Daoy (cell line): ENCODE data around the gene KIF3A. TPM values are rescaled to one million over a fixed set of nuclear protein-coding genes. Genes with fewer than 3 reads are reported as not detected.

Source experiments
- DNase-seq: peaks from one replicate; pipeline ENCODE4 v3.0.0-alpha.2; 2015; ENCODE audit warnings: low read depth
- total RNA-seq: library from RNA; depleted of rRNA; stranded (reverse); fragments of >200 nt; shearing (Covaris generic); gene quantifications from 2 replicates; pipeline ENCODE4 v1.2.3, GENCODE V29; 2014; rRNA removed

KIF3A gene
- total RNA-seq = 10.1 and 19.3 TPM in 2 replicates

DNA sequence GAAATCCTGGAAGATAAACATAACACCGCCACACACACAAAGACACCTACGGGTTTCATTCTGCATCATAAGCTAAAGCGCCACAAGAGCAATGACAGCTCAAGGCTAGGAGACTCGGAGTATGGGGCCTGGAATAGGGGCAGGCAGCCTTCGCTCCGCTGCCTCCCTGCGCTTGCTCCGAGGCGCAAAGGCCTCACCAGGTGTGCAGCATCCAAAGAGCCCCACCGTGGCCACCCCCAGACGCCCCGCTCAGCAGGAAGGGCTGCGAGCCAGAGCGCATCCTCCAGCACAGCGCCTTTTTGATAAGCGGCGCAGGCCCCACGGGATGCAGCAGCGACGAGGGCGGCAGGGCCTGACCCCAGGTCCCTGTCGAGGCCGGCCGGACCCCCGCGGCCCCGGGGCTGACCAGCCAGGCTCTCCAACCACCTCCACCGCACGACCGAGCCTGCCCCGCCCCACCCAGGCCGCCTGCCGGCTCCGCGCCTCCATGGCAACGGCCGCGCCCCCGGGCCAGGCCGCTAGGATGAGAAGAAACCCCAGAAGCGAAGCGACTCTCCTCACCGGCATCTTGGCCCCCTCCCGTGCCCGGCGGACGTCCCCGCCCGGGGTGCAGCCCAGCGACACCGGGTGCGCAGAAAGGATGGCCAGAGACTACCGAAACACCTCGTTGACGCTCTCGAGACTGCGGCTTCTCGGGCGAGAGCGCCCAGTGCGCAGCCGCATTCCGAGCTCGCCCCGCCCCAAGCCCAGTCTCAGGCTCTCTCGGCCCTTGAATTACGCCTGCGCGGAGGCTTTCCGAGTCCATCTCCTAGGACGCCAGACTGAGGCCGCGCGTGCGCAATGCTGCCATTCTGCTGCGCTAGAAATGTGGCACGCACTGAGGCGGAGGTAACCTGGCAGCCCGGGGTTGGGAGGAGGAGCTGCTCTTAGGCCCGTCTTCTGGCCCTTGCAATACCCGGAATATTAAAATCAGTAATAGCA, at the start of gene KIF3A:
KIF3A (minus strand) TSS at position 694 of the 981 bp plus-strand sequence; CDS start at position 567, 127 bp downstream.
- peak; percentile 99 for DNase-seq

GRCh38 chr5:132787076-132787475, 49.7 kb upstream of the KIF3A start:
- DNase-seq = no peak

GRCh38 chr5:132785864-132786263, 48.5 kb upstream of the KIF3A start:
- no peak for DNase-seq

GRCh38 chr5:132785365-132785764, 48.0 kb upstream of the KIF3A start:
- no peak for DNase-seq

GRCh38 chr5:132782101-132782500, 44.8 kb upstream of the KIF3A start:
- DNase-seq = peak; percentile 68

GRCh38 chr5:132781029-132781428, 43.7 kb upstream of the KIF3A start:
- DNase-seq = no peak

DNA sequence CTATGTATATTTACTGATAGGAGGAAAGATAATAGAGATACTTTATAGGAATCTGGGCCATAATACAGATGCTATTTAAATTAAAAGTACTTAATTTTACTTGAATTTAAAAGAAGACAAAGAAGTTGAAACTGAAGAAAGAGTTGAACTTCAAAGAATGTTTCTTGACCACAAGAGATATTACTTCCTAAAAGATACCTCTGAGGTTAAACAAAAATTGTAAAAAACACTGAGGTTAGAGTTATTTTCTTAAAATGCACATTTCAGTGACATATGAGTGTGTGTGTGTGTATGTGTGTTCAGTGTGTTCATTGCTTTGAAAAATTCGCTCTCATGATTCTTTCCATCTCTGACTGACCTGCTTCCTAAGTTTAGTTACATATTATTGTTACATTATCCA, 43.2 kb upstream of the KIF3A start:
- no peak for DNase-seq

DNA sequence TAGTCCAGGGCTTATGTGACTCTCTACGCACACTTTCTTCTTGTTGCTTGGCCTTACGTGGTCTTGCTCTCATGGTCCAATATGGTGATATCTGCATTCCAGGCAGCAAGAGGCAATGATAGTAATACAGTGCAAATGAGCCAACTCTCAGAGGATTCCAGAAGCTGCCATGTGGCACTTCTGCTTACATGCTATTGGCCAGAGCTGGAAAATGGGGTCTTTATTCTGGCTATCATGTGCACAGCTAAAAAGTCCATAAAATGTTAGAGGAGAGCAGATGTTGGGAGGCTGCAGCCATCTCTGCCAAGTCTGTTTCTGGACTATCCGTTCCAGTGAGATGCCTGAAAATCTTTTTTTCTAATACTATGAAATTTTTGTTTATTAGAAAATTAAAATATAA, 42.6 kb upstream of the KIF3A start:
- no peak for DNase-seq

GRCh38 chr5:132778856-132779255, 41.5 kb upstream of the KIF3A start:
- no peak for DNase-seq

DNA sequence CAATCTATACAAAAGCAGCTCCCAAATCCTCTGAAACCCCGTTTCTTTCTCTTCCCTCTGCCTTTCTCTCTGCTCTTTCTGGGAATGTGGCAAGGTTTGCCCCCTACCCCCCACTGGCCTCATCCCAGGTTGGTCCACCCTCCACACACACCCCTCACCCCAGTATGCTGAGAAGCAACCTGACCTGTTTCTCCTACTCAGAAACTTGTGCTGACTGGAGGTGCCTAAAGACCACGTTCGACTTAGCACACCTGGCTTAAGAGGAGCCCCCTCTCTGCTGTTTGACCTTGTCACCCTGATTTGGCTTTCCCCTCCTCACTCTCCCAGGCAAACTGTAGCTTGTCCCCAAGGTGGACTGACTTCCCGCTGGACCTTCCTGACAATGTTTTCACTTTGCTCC, 40.8 kb upstream of the KIF3A start:
- no peak for DNase-seq

DNA sequence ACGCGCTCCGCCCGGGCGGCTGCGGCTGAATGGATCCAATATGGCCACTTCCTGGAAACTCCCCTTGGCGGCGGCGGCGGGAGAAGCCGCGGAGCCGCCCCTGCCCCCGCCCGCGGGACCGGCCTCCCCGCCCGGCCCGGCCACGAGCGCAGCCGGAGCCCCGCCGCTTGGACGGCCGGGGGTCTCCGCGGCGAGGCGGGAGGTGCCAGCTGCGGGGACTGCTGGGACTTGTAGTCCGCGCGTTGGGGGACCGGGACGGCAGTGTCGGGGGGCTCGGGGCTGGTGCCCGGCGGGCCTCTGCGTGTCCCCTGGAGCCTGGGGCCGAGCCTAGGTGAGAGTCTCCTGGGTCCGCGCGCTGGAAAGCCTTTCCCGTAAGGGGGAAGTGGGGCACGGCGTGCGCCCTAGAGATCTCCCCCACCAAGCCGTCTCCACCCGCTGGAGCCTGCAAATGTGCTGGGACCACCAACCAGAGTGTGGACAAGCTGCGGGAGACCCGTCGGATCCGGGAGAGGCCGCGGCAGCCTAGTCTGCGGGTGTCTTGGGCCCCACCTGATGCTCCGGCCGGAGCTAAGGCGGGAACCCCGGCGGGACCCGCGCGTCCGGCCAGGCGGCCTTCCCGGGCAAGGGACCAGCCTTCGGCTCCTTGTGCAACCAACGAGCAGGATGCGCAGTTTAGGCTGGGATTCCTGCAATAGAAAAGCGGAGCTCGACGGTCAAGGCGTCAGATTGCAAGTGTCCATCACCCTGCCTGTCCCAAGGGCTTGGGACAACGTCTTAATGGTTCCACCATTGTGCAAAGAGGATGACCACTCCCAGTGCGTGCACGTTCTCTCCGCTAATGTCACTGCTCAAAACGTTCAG, 40.1 kb upstream of the KIF3A start, which contains the start of gene SEPTIN8:
SEPTIN8 (minus strand) TSS at position 31 of the 861 bp plus-strand sequence. CDS start 102 bp downstream, outside the sequence.
- peak; percentile 63 for DNase-seq

GRCh38 chr5:132776938-132777208, 39.5 kb upstream of the KIF3A start:
- no peak for DNase-seq

GRCh38 chr5:132776131-132776937, 39.0 kb upstream of the KIF3A start:
- DNase-seq = peak; percentile 45

DNA sequence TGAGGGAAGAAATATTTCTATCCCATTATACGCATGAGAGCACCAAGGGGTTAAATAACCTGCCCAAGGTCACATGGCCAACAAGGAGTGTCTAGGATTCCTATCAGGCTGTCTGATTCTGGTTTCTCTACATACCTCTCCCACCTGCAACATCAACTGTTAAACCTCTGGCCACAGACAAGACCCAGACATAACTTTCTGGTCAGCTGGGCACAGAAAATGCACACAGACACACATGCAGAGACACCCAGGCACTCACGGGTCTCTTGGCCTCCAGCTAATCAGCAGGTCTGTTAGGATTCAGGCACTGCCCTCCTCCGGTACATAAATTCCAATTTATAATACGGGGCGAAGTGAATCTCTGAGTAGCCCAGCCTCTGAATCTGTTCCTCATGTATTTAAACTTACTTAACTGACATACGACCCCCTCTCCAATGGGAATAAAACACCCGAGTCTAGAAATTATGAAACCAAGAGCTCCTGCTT, 38.2 kb upstream of the KIF3A start:
- no peak for DNase-seq

- DNase-seq = no peak
These were observed 37.5 kb upstream of the KIF3A start for GRCh38 chr5:132774896-132775295.

- DNase-seq = no peak
These were observed 37.1 kb upstream of the KIF3A start for GRCh38 chr5:132774406-132774805.

DNA sequence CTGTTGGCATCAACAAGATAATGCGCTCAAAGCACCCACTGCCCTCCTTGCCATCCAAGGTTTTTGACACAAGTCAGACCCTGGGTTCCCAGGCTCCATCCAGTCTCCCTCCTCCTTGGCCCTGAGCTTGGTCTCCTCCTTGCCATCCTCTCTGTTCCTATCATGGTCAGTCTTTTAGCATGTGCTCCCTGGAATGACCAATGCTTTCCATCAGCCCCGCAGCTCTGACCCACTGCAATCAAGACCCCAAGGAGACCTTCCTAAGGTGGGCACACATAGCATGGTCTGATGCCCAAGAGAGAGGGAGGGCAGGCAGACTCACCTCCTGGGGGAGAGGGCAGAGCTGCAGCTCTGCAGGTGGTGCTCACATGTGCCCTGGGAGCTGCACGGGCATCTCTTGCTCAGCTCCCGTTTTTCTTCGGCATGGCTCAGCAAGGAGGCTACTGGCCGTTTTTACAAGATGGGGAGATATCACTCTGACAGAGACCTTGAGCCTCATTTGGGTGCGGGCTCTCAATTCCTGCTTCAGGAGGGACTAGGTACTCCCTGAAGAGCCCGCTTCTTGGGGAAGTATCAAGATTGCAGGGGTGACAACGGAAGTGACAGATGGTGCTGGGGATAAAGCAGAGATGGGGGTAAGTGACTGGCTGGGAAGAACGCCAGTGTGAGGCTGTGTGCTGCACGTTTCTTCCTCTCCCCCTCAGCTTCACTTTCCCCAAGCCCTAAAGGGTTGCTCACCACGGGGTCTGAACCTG, 36.4 kb upstream of the KIF3A start:
- no peak for DNase-seq

- DNase-seq = no peak
These were observed 35.8 kb upstream of the KIF3A start for GRCh38 chr5:132773114-132773513.

- DNase-seq = no peak
These were observed 35.1 kb upstream of the KIF3A start for GRCh38 chr5:132772291-132773070.

GRCh38 chr5:132771503-132771998, 34.2 kb upstream of the KIF3A start:
- DNase-seq = no peak
